ENCODE data around the gene HNF4A.

GRCh38 chr20:44461803-44462174 lies 106.3 kb downstream of the HNF4A start:
- TF ChIP-seq CTCF (IDR thresholded peaks at IDR 0.05): no peak
- no peak for TF ChIP-seq POLR2A (IDR thresholded peaks at IDR 0.05)
